HEK293 (cell line): Measurements from ENCODE around the gene AFF2.

ENCODE experiments used
- CTCF ChIA-PET: fragments of 350-600 bp; formaldehyde crosslinking; extraction: SDS; loops from one replicate; lab custom pipeline; 2021; ENCODE audit warnings: antibody characterized with exemption; lab: Yijun Ruan, JAX
- POLR2A ChIA-PET: fragments of 300-600 bp; formaldehyde crosslinking; extraction: SDS; loops from one replicate; lab custom pipeline; 2020; ENCODE audit warnings: antibody characterized with exemption, inconsistent platforms; lab: Yijun Ruan, JAX
- H3K27ac ChIP-seq: fragments of 200-500 bp; sonication (Bioruptor generic); 2 replicates; pipeline ENCODE4 v1.5.1; 2014; ENCODE audit warnings: low read depth, low read length, control low read depth, inconsistent platforms; ENCODE audit errors: extremely low read depth
- H3K36me3 ChIP-seq, 2 experiments: fragments of 200-500 bp in 1 of 2; sonication (Bioruptor generic) in 1 of 2; 1 replicate in 1 of 2; 2 replicates in 1 of 2; pipeline ENCODE4 v1.5.1; 2014 to 2017; ENCODE audit warnings: inconsistent platforms in 2 of 2, low read length in 2 of 2; ENCODE audit not compliant: control insufficient read depth in 2 of 2, insufficient read depth in 1 of 2
- H3K4me1 ChIP-seq: fragments of 200-500 bp; sonication (Bioruptor generic); 2 replicates; pipeline ENCODE4 v1.5.1; 2014; ENCODE audit warnings: mild to moderate bottlenecking, low read length, inconsistent platforms; ENCODE audit not compliant: control insufficient read depth, insufficient read depth
- H3K4me3 ChIP-seq: 2 replicates; pipeline ENCODE4 v1.5.1; 2011; ENCODE audit warnings: low read depth, mild to moderate bottlenecking, control low read depth, low read length, moderate library complexity
- H3K9me3 ChIP-seq: fragments of 200-500 bp; sonication (Bioruptor generic); 2 replicates; pipeline ENCODE4 v1.5.1; 2014; ENCODE audit warnings: low read depth, low read length, inconsistent platforms; ENCODE audit not compliant: control insufficient read depth, insufficient read depth
- EGR2 ChIP-seq: fragments of 450-650 bp; formaldehyde crosslinking; IDR thresholded peaks from 2 replicates; pipeline ENCODE4 v1.5.1; 2016; ENCODE audit warnings: low read depth, missing biosample characterization, missing genetic modification characterization
- GFI1B ChIP-seq: fragments of 450-650 bp; formaldehyde crosslinking; IDR thresholded peaks from 2 replicates; pipeline ENCODE4 v1.5.1; 2016; ENCODE audit warnings: missing biosample characterization, missing genetic modification characterization
- HOXA7 ChIP-seq: sonication (generic); formaldehyde crosslinking; IDR thresholded peaks from 2 replicates; pipeline ENCODE4 v1.8.1; 2022; ENCODE audit warnings: missing genetic modification reagents, borderline replicate concordance
- RBAK ChIP-seq: fragments of 450-650 bp; formaldehyde crosslinking; IDR thresholded peaks from 2 replicates; pipeline ENCODE4 v1.5.1; 2016; ENCODE audit warnings: missing biosample characterization, missing genetic modification characterization
- SCRT1 ChIP-seq: fragments of 450-650 bp; formaldehyde crosslinking; IDR thresholded peaks from 2 replicates; pipeline ENCODE4 v1.5.1; 2016; ENCODE audit warnings: missing biosample characterization, missing genetic modification characterization, borderline replicate concordance
- YY2 ChIP-seq: fragments of 450-650 bp; formaldehyde crosslinking; IDR thresholded peaks from 2 replicates; pipeline ENCODE4 v1.5.1; 2016; ENCODE audit warnings: missing biosample characterization, missing genetic modification characterization
- ZBTB1 ChIP-seq: fragments of 450-650 bp; formaldehyde crosslinking; IDR thresholded peaks from 2 replicates; pipeline ENCODE4 v1.5.1; 2016; ENCODE audit warnings: missing biosample characterization, missing genetic modification characterization
- ZBTB48 ChIP-seq: fragments of 450-650 bp; formaldehyde crosslinking; IDR thresholded peaks from 2 replicates; pipeline ENCODE4 v1.5.1; 2016; ENCODE audit warnings: missing biosample characterization, missing genetic modification characterization
- ZFP41 ChIP-seq: fragments of 450-650 bp; formaldehyde crosslinking; IDR thresholded peaks from 2 replicates; pipeline ENCODE4 v1.5.1; 2016; ENCODE audit warnings: missing biosample characterization, missing genetic modification characterization, borderline replicate concordance
- ZNF132 ChIP-seq: fragments of 450-650 bp; formaldehyde crosslinking; IDR thresholded peaks from 2 replicates; pipeline ENCODE4 v1.5.1; 2017; ENCODE audit warnings: missing biosample characterization, missing genetic modification characterization, borderline replicate concordance
- ZNF311 ChIP-seq: fragments of 450-650 bp; formaldehyde crosslinking; IDR thresholded peaks from 2 replicates; pipeline ENCODE4 v1.5.1; 2017; ENCODE audit warnings: missing biosample characterization, missing genetic modification characterization, borderline replicate concordance
- ZNF404 ChIP-seq: fragments of 450-650 bp; formaldehyde crosslinking; IDR thresholded peaks from 2 replicates; pipeline ENCODE4 v1.5.1; 2017; ENCODE audit warnings: missing biosample characterization, missing genetic modification characterization
- ZNF416 ChIP-seq: fragments of 450-650 bp; formaldehyde crosslinking; IDR thresholded peaks from 2 replicates; pipeline ENCODE4 v1.5.1; 2016; ENCODE audit warnings: missing biosample characterization, missing genetic modification characterization
- ZNF426 ChIP-seq: fragments of 450-650 bp; formaldehyde crosslinking; IDR thresholded peaks from 2 replicates; pipeline ENCODE4 v1.5.1; 2017; ENCODE audit warnings: missing biosample characterization, missing genetic modification characterization, mild to moderate bottlenecking, inconsistent platforms, moderate library complexity
- ZNF521 ChIP-seq: fragments of 450-650 bp; formaldehyde crosslinking; IDR thresholded peaks from 2 replicates; pipeline ENCODE4 v1.5.1; 2017; ENCODE audit warnings: missing biosample characterization, mild to moderate bottlenecking, missing genetic modification characterization
- ZNF701 ChIP-seq: fragments of 450-650 bp; formaldehyde crosslinking; IDR thresholded peaks from 2 replicates; pipeline ENCODE4 v1.5.1; 2016; ENCODE audit warnings: missing biosample characterization, missing genetic modification characterization
- ZNF776 ChIP-seq: fragments of 450-650 bp; formaldehyde crosslinking; IDR thresholded peaks from 2 replicates; pipeline ENCODE4 v1.5.0; 2017; ENCODE audit warnings: missing biosample characterization, missing genetic modification characterization, borderline replicate concordance
- ZSCAN30 ChIP-seq: fragments of 450-650 bp; IDR thresholded peaks from 2 replicates; pipeline ENCODE4 v1.5.1; 2018; ENCODE audit warnings: missing biosample characterization, mild to moderate bottlenecking, missing genetic modification characterization, moderate library complexity
- ZXDB ChIP-seq: fragments of 450-650 bp; formaldehyde crosslinking; IDR thresholded peaks from 2 replicates; pipeline ENCODE4 v1.5.1; 2016; ENCODE audit warnings: missing biosample characterization, missing genetic modification characterization
- TF ChIP-seq, protein P1 (sequence below): fragments of 450-650 bp; formaldehyde crosslinking; IDR thresholded peaks from 2 replicates; pipeline ENCODE4 v1.5.1; 2016; ENCODE audit warnings: missing biosample characterization, missing genetic modification characterization
- TF ChIP-seq, protein P2 (sequence below): fragments of 450-650 bp; formaldehyde crosslinking; IDR thresholded peaks from 2 replicates; pipeline ENCODE4 v1.5.1; 2016; ENCODE audit warnings: missing biosample characterization, missing genetic modification characterization

Gene AFF2

DNA sequence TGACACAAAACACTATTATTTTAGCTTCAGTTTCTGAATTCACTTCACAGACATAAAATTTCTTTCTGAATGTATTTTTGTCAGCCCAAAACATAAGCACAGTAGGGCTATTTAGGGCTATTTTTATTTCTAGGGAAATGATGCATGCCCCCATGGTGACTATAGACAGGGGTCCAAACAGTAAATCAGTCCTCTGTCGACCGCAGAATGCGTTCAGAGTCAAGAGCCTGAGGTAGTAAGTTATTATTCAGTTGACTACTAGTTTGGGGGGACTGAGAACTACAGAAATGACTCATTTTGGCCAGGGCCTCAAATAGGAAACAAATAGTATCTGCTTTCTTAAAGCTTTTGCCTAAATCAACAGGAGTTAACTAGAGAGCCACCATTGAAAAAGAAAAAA lies 414.4 kb downstream of the AFF2 start:
- Histone ChIP-seq H3K4me1 (no peaks in the 10 kb centered on the region), H3K9me3 (no peaks in the 10 kb centered on the region), H3K4me3 (no peak overlapping the region), H3K36me3 (no peaks in the 10 kb centered on the region), H3K27ac (no peak overlapping the region)
- TF ChIP-seq HOXA7 (no peak), ZBTB1 (tag by site-specific recombination) (no peak), ZSCAN30 (tag by site-specific recombination) (no peak), YY2 (tag by site-specific recombination) (no peak), GFI1B (no peak), EGR2 (tag by site-specific recombination) (no peak), ZNF776 (tag by site-specific recombination) (no peak), ZNF701 (tag by site-specific recombination) (no peak), ZNF311 (no peak), ZNF426 (tag by site-specific recombination) (no peak), SCRT1 (tag by site-specific recombination) (no peak), ZBTB48 (no peak), ZXDB (tag by site-specific recombination) (no peak), RBAK (tag by site-specific recombination) (no peak), ZNF416 (tag by site-specific recombination) (no peak), ZFP41 (tag by site-specific recombination) (no peak), ZNF404 (tag by site-specific recombination) (no peak)
- TF ChIP-seq, protein P1, sequence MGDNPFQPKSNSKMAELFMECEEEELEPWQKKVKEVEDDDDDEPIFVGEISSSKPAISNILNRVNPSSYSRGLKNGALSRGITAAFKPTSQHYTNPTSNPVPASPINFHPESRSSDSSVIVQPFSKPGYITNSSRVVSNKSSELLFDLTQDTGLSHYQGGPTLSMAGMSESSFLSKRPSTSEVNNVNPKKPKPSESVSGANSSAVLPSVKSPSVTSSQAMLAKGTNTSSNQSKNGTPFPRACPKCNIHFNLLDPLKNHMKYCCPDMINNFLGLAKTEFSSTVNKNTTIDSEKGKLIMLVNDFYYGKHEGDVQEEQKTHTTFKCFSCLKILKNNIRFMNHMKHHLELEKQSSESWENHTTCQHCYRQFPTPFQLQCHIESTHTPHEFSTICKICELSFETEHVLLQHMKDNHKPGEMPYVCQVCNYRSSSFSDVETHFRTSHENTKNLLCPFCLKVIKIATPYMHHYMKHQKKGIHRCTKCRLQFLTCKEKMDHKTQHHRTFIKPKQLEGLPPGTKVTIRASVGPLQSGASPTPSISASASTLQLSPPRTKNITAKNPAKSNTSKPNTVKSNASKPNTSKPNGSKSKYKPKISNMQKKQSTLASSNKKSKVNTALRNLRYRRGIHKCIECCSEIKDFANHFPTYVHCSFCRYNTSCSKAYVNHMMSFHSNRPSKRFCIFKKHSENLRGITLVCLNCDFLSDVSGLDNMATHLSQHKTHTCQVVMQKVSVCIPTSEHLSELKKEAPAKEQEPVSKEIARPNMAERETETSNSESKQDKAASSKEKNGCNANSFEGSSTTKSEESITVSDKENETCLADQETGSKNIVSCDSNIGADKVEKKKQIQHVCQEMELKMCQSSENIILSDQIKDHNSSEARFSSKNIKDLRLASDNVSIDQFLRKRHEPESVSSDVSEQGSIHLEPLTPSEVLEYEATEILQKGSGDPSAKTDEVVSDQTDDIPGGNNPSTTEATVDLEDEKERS = no peak
- TF ChIP-seq, protein P2, sequence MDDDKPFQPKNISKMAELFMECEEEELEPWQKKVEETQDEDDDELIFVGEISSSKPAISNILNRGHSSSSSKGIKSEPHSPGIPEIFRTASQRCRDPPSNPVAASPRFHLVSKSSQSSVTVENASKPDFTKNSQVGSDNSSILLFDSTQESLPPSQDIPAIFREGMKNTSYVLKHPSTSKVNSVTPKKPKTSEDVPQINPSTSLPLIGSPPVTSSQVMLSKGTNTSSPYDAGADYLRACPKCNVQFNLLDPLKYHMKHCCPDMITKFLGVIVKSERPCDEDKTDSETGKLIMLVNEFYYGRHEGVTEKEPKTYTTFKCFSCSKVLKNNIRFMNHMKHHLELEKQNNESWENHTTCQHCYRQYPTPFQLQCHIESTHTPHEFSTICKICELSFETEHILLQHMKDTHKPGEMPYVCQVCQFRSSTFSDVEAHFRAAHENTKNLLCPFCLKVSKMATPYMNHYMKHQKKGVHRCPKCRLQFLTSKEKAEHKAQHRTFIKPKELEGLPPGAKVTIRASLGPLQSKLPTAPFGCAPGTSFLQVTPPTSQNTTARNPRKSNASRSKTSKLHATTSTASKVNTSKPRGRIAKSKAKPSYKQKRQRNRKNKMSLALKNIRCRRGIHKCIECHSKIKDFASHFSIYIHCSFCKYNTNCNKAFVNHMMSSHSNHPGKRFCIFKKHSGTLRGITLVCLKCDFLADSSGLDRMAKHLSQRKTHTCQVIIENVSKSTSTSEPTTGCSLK (tag by site-specific recombination) = no peak
- POLR2A ChIA-PET = no interaction called here
- CTCF ChIA-PET = no interaction called here

DNA sequence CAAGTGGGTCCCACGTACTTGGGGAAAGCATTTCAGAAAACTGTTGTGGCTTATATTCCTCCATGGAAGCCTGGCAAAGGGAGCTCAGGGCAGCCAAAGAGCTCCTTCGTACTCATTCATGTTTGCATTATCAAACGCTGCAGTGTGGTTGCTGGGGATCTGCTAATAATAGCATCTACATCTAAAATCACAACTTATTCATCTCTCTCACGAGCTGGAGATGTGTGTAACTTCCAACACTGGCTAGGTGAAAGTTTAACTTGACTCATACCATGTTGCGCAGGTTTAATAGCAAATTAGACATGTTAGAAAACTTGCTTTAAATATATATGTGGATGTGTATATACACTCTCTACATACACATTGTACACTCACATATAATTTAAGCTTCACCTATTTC lies 415.1 kb downstream of the AFF2 start:
- H3K27ac ChIP-seq = no peak overlapping the region
- CTCF ChIA-PET = no interaction called here
- TF ChIP-seq ZNF521 (tag by site-specific recombination) (no peak), ZNF132 (tag by site-specific recombination) (no peak)
- POLR2A ChIA-PET = no interaction called here
- H3K9me3 ChIP-seq = no peaks in the 10 kb centered on the region
- H3K4me3 ChIP-seq = no peak overlapping the region
- H3K4me1 ChIP-seq = no peaks in the 10 kb centered on the region
- no peaks in the 10 kb centered on the region for H3K36me3 ChIP-seq
